A673 (cell line): ENCODE data around the gene SIN3B. TPM values are rescaled to one million over a fixed set of nuclear protein-coding genes. Genes with fewer than 3 reads are reported as not detected.

ENCODE experiments used
- BruUV-seq: library from RNA; stranded (reverse); fragments of 400-500 nt; replicated peaks from 2 replicates; lab custom pipeline; 2021; lab: Mats Ljungman, UMichigan
- CTCF ChIA-PET: fragments of 300-600 bp; sonication (Branson Sonifier 250); formaldehyde crosslinking; loops from one replicate; lab custom pipeline; 2022; ENCODE audit warnings: antibody characterized with exemption; lab: Charles Lee
- POLR2A ChIA-PET: fragments of 300-600 bp; sonication (Branson Sonifier 250); formaldehyde crosslinking; loops from one replicate; lab custom pipeline; 2022; ENCODE audit warnings: antibody characterized with exemption; ENCODE audit not compliant: low non-redundant PET; lab: Charles Lee
- DNase-seq: peaks from one replicate; pipeline ENCODE4 v3.0.0-alpha.2; 2015; ENCODE audit warnings: low spot score
- H3K27ac ChIP-seq: fragments of 200-600 bp; sonication (generic); 2 replicates; pipeline ENCODE4 v1.5.1; 2016; ENCODE audit warnings: mixed run types, low read depth, mild to moderate bottlenecking, mixed read lengths, antibody characterized with exemption, low read length; ENCODE audit not compliant: poor library complexity, severe bottlenecking
- H3K27me3 ChIP-seq: fragments of 200-600 bp; sonication (generic); replicated peaks from 2 replicates; pipeline ENCODE4 v1.6.1; 2017; ENCODE audit warnings: mixed run types, low read depth, mild to moderate bottlenecking, mixed read lengths, antibody characterized with exemption, low read length; ENCODE audit not compliant: insufficient read depth, poor library complexity
- H3K36me3 ChIP-seq: fragments of 200-600 bp; sonication (generic); 2 replicates; pipeline ENCODE4 v1.6.1; 2016; ENCODE audit warnings: mixed run types, mild to moderate bottlenecking, mixed read lengths, antibody characterized with exemption, low read length; ENCODE audit not compliant: insufficient read depth, poor library complexity, severe bottlenecking
- H3K4me1 ChIP-seq: fragments of 200-600 bp; sonication (generic); 2 replicates; pipeline ENCODE4 v1.6.1; 2017; ENCODE audit warnings: mixed run types, mild to moderate bottlenecking, mixed read lengths, antibody characterized with exemption, low read length; ENCODE audit not compliant: insufficient read depth, poor library complexity, severe bottlenecking
- H3K4me3 ChIP-seq: fragments of 200-600 bp; sonication (generic); 2 replicates; pipeline ENCODE4 v1.5.1; 2016; ENCODE audit warnings: low read depth, mixed run types, mild to moderate bottlenecking, mixed read lengths, low read length; ENCODE audit not compliant: poor library complexity, severe bottlenecking
- H3K9me3 ChIP-seq: fragments of 200-600 bp; sonication (generic); 2 replicates; pipeline ENCODE4 v1.6.1; 2016; ENCODE audit warnings: mixed run types, low read depth, mild to moderate bottlenecking, mixed read lengths, antibody characterized with exemption, low read length; ENCODE audit not compliant: poor library complexity, severe bottlenecking
- EZH2 ChIP-seq: fragments of 200-600 bp; sonication (generic); IDR thresholded peaks from 2 replicates; pipeline ENCODE4 v1.6.1; 2017; ENCODE audit warnings: borderline replicate concordance, low read depth, mild to moderate bottlenecking, mixed read lengths, antibody characterized with exemption, low read length; ENCODE audit not compliant: poor library complexity, severe bottlenecking
- intact Hi-C: fragments of 100-400 bp; cut with micrococcal nuclease; formaldehyde crosslinking; loops from one replicate; pipeline ENCODE4 v1.10.0; 2022; ENCODE audit not compliant: unreplicated experiment
- total RNA-seq: library from RNA; stranded (reverse); gene quantifications from 2 replicates; pipeline ENCODE4 v1.2.3, GENCODE V29; 2021
- TF ChIP-seq, protein P1 (sequence below): fragments of 300-800, 200-600 bp; sonication (generic); conservative IDR thresholded peaks from 2 replicates; pipeline ENCODE4 v1.5.1; 2017; ENCODE audit warnings: low read depth, mild to moderate bottlenecking, antibody characterized with exemption, low read length, moderate library complexity, mixed read lengths

The SIN3B gene
- total RNA-seq, 1 experiment from 2014 or later: 76.7 TPM

GRCh38 chr19:16850133-16850532 is 20.9 kb downstream of the SIN3B start:
- DNase-seq: no peak
- H3K4me1 ChIP-seq: no peaks in the 10 kb centered on the region
- H3K36me3 ChIP-seq: peaks cover 80% of the 10 kb centered on the region
- no peak for TF ChIP-seq EZH2
- TF ChIP-seq, protein P1, sequence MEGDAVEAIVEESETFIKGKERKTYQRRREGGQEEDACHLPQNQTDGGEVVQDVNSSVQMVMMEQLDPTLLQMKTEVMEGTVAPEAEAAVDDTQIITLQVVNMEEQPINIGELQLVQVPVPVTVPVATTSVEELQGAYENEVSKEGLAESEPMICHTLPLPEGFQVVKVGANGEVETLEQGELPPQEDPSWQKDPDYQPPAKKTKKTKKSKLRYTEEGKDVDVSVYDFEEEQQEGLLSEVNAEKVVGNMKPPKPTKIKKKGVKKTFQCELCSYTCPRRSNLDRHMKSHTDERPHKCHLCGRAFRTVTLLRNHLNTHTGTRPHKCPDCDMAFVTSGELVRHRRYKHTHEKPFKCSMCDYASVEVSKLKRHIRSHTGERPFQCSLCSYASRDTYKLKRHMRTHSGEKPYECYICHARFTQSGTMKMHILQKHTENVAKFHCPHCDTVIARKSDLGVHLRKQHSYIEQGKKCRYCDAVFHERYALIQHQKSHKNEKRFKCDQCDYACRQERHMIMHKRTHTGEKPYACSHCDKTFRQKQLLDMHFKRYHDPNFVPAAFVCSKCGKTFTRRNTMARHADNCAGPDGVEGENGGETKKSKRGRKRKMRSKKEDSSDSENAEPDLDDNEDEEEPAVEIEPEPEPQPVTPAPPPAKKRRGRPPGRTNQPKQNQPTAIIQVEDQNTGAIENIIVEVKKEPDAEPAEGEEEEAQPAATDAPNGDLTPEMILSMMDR: no peak
- BruUV-seq: no TSS peak
- no peaks in the 10 kb centered on the region for H3K9me3 ChIP-seq
- POLR2A ChIA-PET: no interaction called here
- CTCF ChIA-PET: no interaction called here
- no peak overlapping the region for H3K27ac ChIP-seq
- H3K4me3 ChIP-seq: no peak overlapping the region
- intact Hi-C loops: no loop called here
- H3K27me3 ChIP-seq: no peaks in the 10 kb centered on the region

- TF ChIP-seq EZH2: no peak
- POLR2A ChIA-PET: no interaction called here
- Histone ChIP-seq H3K27me3 (no peaks in the 10 kb centered on the region), H3K9me3 (no peaks in the 10 kb centered on the region), H3K4me1 (no peaks in the 10 kb centered on the region), H3K27ac (no peak overlapping the region), H3K36me3 (peaks cover 71% of the 10 kb centered on the region), H3K4me3 (no peak overlapping the region)
- CTCF ChIA-PET: no interaction called here
- intact Hi-C loops: no loop called here
- no peak for DNase-seq
- no TSS peak for BruUV-seq
Observed at GRCh38 chr19:16851031-16851712, 22.0 kb downstream of the SIN3B start.

GRCh38 chr19:16853066-16853465 is 23.9 kb downstream of the SIN3B start:
- no TSS peak for BruUV-seq
- H3K36me3 ChIP-seq: peaks cover 59% of the 10 kb centered on the region

More at GRCh38 chr19:16853066-16853465, 23.9 kb downstream of the SIN3B start:
- Histone ChIP-seq H3K27me3 (no peaks in the 10 kb centered on the region), H3K27ac (no peak overlapping the region), H3K4me3 (no peak overlapping the region), H3K4me1 (no peaks in the 10 kb centered on the region), H3K9me3 (no peaks in the 10 kb centered on the region)
- ChIA-PET POLR2A (no interaction called here), CTCF (no interaction called here)
- intact Hi-C loops: no loop called here
- TF ChIP-seq, protein P1: no peak
- TF ChIP-seq EZH2: no peak
- no peak for DNase-seq
